T-helper 9 cell (primary cell): ENCODE measurements around the gene NALCN.

Experiments
- DNase-seq: peaks from one replicate; pipeline ENCODE4 v3.0.0-alpha.2; 2020
- total RNA-seq, 2 donors: gene quantifications; one replicate each; lab custom pipeline; 2026; lab: John Stamatoyannopoulos, UW

Gene NALCN
- total RNA-seq = 0 reads per million in 2 donors

DNA sequence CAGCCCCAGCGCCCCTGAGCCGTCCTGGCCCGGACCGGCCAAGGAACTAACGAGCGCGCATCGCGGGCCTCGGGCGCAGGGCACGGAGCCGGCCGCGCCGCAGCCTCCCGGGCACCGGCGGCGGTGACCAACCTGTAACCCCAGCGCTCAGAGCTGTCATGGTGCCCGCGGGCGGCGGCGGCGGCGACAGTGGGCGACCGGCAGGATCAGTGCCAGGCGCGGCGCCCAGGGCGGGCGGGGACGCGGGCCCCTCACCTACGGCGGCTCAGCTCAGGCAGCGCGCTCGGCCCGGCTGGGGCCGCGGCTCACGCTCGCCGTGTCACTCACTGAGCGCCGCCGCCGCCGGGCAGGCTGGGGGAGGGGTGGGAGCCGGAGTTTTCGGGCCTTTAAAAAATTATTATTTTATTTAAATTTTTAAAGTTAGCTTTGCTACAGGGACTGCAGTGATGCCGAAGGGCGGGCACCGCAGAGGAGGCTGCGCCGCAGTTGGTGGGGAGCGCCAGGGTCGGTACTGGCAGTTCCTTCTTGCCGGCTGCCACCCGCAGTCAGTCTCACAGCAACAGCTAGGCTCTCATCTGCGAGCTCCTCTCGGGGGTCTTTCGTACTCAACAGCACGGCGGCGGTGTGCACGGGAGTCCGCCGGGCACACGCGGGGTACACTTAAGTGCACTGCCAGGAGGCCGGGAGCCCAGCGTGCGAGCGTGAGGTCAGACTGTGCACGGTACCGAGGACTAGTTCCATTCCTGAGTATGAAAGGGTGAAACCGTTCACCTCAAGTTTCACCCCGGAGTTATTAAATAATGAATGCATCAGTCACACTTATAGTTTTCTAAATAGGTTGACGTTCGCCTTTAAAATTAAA, at the start of gene NALCN:
TSS of gene NALCN (minus strand) at position 328 of the 862 bp plus-strand sequence. CDS start 17,382 bp downstream, outside the sequence.
- no peak for DNase-seq

DNA sequence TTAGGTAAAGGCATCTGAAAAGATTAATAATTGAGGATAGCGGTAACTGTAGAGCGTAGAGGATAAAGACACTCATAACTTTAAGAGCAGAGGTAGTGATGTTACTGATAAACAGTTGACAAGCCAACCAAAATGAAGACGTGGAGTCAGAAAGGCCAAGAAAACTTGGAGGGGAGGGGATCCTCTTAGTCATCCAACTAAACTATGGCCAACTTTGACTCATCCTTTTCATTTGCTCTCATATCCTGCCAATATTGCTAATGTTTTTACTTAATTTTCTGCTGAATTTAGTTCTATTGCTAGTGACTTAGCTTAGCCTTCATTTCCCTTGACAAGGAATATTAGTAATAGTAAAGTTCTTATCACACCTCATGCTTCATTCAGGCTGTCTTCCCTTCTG, 49.6 kb upstream of the NALCN start:
- no peak for DNase-seq

DNA sequence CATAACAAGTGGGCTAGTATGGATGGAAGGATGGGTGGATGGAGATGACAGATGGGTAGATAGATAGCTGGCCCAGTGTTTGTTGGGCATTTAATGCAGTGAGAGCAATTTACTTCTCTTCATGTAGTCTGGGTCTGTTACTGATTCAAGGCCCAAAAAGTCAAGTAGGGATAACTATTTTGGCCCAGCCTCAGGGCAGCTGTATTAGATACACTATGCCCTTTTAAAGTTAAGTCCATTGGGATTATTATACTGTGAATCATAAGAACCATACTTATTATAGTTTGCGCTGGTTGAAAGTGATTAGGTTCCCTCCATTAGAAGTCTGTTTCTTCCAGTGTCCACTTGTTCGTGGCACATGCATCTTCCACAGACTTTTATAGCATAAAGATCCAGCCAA, 40.9 kb upstream of the NALCN start:
- no peak for DNase-seq

GRCh38 chr13:101455863-101456262, 39.6 kb upstream of the NALCN start:
- DNase-seq = no peak

DNA sequence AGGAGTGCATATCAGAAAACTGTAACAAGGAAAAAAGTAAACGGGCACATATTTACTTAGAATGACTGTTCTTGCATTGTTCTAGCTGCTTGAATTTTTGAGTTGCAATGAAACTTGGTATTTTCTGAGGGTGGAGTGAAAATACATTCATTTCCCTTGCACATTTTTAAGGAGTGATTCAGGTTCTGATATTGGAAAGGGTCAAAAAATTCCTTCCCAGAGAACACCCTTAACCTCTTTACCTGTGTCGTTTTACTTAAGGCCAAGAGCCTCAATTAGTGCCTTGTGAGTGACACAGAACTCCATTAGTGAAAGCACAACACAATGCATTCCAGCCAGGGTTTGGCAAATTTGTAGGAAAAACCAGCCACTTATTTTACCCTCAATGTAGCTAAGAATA, 38.5 kb upstream of the NALCN start:
- DNase-seq = no peak

GRCh38 chr13:101453784-101454201, 37.5 kb upstream of the NALCN start:
- DNase-seq = no peak

- DNase-seq = no peak
Observed at GRCh38 chr13:101452519-101453485, 36.5 kb upstream of the NALCN start, which contains the start of gene ITGBL1. Gene ITGBL1, plus strand, starts transcription at chr13:101452675. Its CDS starts 159 bp downstream, at chr13:101452834.

DNA sequence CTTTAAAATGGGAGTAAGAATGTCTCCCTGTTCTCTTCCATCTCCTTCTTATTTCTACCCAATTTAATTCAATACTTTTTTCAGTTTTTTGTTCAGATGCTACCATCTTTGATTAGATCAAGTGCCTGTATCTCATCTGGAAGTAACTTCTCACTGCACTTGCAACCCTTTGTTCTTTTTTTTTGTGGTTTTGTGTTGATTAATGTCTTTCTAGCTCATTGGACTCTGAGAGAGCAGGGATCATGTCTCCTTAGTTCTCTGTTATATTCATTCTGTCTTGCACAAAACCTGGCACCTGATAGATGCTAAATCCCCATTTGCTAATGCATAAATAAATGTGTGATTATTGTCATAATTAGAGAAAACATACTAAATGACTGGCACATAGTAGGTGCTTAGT, 35.3 kb upstream of the NALCN start:
- DNase-seq = no peak

- no peak for DNase-seq
Observed at GRCh38 chr13:101450749-101451130, 34.4 kb upstream of the NALCN start.

GRCh38 chr13:101449790-101450748, 33.8 kb upstream of the NALCN start:
- no peak for DNase-seq

DNA sequence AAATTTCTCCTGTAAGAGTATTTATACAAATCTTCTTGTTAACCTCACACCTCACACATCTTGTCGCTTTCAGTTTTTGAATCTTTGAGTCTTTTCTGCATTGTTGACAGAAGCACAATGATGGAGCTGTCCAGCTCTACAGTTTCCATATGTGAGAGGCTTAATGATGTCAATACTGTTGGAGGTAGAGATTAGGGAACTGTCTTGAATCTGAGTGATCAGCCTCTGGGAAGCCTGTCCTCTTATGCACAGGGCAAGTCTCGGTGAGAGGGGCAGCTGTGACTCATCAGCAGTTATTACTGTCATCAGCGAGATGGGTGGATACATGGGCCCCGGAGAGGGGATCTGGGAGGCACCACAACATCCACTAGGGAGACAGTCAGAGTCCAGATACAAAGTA, 31.5 kb upstream of the NALCN start:
- DNase-seq = no peak

DNA sequence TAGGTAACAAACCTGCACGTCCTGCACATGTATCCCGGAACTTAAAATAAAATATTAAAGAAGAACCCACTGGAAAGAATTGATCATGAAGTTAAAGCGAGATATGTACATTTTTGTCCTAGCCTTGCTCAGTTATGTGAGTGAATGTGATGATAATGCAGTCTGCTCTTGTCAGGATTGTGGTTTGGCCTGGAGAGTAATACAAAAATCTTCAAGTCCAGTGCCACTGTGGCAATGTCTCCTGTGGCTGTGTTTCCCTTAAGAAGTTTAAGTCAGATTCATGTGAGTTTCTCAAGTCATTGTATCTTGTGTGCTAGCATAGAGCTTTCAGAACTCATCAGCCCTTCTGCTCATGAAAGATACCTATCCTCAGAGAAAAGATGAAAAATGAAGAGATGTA, 18.2 kb upstream of the NALCN start:
- DNase-seq = no peak

DNA sequence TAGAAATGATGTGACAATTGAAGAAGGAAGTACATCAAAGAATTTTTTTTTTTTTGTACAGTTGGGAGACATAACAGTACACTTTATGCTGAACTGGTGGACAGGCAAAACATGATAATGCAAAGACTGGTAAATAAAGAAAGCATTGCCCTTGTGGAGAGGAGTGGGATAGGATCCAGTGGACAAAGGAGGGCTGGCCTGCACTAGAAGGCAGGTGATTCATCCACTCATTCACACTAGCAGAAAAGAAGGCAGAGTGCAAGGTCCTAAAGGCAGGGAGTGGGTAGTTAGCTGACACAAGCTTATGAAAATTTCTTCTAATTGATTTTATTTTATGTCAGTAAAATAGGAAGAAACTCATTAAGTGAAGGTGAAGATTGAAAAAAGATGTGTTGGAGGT, 17.6 kb upstream of the NALCN start:
- no peak for DNase-seq

- no peak for DNase-seq
Observed at GRCh38 chr13:101429733-101430132, 13.4 kb upstream of the NALCN start.

DNA sequence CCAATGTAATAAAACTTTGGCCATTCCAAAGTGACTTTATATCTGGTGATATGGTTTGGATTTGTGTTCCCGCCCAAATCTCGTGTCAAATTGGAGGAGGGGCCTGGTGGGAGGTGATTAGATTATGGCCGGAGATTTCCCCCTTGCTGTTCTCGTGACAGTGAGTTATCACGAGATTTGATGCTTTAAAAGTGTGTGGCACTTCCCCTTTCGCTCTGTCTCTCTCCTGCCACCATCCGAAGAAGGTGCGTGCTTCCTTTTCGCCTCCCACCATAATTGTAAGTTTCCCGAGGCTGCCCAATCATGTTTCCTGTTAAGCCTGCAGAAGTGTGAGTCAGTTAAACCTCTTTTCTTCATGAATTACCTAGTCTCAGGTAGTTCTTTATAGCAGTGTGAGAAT, 9.3 kb upstream of the NALCN start:
- DNase-seq = no peak

- DNase-seq = no peak
Observed at GRCh38 chr13:101425156-101425471, 8.8 kb upstream of the NALCN start.

GRCh38 chr13:101424381-101425155, 8.3 kb upstream of the NALCN start:
- no peak for DNase-seq

DNA sequence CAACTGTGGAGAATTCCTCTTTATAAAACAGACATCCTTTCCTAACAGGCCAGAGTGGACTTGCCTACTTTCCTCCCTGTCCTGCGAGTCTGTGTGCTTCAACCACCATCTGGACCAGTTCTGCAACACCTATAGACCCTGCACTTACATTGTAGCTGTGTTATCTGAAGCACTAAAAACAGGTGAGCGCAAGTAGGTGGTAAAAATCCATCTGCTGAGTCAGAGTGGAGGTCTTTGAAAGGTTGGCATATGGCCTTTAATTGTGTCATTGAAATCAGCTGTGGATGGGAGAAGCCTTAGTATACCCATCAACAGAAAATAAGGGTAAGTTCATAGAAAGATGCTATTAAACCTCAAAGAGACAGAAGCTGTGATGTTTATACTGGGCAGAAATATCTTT, 7.6 kb upstream of the NALCN start:
- no peak for DNase-seq

DNA sequence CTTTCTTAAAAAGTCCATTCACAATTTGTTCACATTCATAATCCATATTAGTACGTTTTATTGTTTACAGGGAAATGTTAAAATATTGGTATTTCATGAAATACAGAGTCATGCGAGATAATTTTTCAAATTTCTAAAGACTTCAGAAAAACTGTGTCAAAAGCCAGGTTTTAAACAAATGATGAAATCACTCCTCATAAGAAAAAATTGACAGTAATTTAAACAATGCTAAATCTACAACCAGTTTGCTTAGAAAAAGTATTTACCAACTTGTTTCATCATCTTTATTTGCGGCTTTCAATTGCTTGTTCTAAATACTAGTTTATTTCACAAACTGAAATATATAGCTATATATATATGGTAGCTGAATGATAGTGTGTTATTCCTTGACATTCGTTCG, 1.2 kb upstream of the NALCN start:
- DNase-seq = no peak

DNA sequence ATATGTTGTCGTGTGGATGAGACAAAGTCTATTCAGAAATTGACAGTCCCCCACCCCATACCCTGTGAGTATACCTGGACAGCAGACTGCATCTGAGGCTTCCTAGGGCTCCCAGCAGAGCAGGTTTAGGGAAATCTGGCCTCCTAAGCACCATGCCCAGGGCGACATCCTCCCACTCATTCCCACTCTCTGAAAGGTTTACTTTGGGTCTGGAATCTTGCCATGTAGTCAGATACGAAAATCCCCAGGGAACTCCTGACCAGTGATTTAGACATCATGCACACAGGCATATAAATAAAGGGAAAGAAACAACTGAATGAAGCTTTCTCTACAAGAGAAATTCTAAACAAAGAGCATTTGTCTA, 717 bp upstream of the NALCN start:
- DNase-seq = no peak

GRCh38 chr13:101415358-101416174, 742 bp downstream of the NALCN start:
- no peak for DNase-seq
